IMR-90 (cell line): ENCODE data around the gene DGKQ. TPM values are rescaled to one million over a fixed set of nuclear protein-coding genes. Genes with fewer than 3 reads are reported as not detected.
A peak's percentile ranks its signal among the peaks of the same experiment; 100 is the strongest.

Source experiments
- ATAC-seq: fragments of 200-7000 bp; cut with Tn5 transposase; 2 replicates; pipeline ENCODE4 v1.9.1; 2020; ENCODE audit warnings: low read depth, mild to moderate bottlenecking, moderate library complexity
- BruUV-seq: library from RNA; stranded (reverse); fragments of 400-500 nt; replicated peaks from 2 replicates; lab custom pipeline; 2021; lab: Mats Ljungman, UMichigan
- CTCF ChIA-PET: fragments of 300-600 bp; formaldehyde crosslinking; extraction: SDS; loops from one replicate; lab custom pipeline; 2021; ENCODE audit warnings: antibody characterized with exemption; lab: Yijun Ruan, JAX
- POLR2A ChIA-PET: fragments of 300-600 bp; sonication (Branson Sonifier 250); formaldehyde crosslinking; loops from one replicate; lab custom pipeline; 2022; ENCODE audit warnings: antibody characterized with exemption; ENCODE audit not compliant: unreplicated experiment; lab: Charles Lee
- DNase-seq: peaks from one replicate; pipeline ENCODE4 v3.0.0; 2013
- H2AFZ ChIP-seq: replicated peaks from 2 replicates; pipeline ENCODE3; 2013; ENCODE audit warnings: low read length, mild to moderate bottlenecking; ENCODE audit not compliant: poor library complexity
- H2AK5ac ChIP-seq: 2 replicates; pipeline ENCODE4 v1.6.1; 2013; ENCODE audit warnings: low read depth, low read length, inconsistent platforms
- H2AK9ac ChIP-seq: replicated peaks from 2 replicates; pipeline ENCODE3; 2013; ENCODE audit warnings: mild to moderate bottlenecking, low read depth, low read length, moderate library complexity; ENCODE audit not compliant: poor library complexity
- H2BK120ac ChIP-seq: 2 replicates; pipeline ENCODE4 v1.6.1; 2013; ENCODE audit warnings: low read depth, low read length, inconsistent platforms
- H2BK15ac ChIP-seq: 3 replicates; pipeline ENCODE4 v1.6.1; 2013; ENCODE audit warnings: low read depth, low read length, inconsistent platforms
- H2BK20ac ChIP-seq: 2 replicates; pipeline ENCODE4 v1.6.1; 2013; ENCODE audit warnings: low read depth, mild to moderate bottlenecking, inconsistent platforms, low read length, moderate library complexity
- H2BK5ac ChIP-seq: 2 replicates; pipeline ENCODE4 v1.6.1; 2013; ENCODE audit warnings: mild to moderate bottlenecking, low read depth, low read length, inconsistent platforms; ENCODE audit not compliant: poor library complexity, severe bottlenecking
- H3K14ac ChIP-seq: replicated peaks from 2 replicates; pipeline ENCODE4 v1.6.1; 2013; ENCODE audit warnings: low read depth, low read length, inconsistent platforms
- H3K18ac ChIP-seq: 2 replicates; pipeline ENCODE4 v1.6.1; 2013; ENCODE audit warnings: low read depth, low read length, control low read depth
- H3K23ac ChIP-seq: 2 replicates; pipeline ENCODE4 v1.6.1; 2013; ENCODE audit warnings: low read depth, low read length, inconsistent platforms
- H3K27ac ChIP-seq: 2 replicates; pipeline ENCODE4 v1.5.1; 2013; ENCODE audit warnings: mild to moderate bottlenecking, control low read depth, low read length; ENCODE audit not compliant: insufficient read depth
- H3K27me3 ChIP-seq: 2 replicates; pipeline ENCODE4 v1.6.1; 2013; ENCODE audit warnings: low read length; ENCODE audit not compliant: control insufficient read depth, insufficient read depth
- H3K36me3 ChIP-seq: 2 replicates; pipeline ENCODE4 v1.6.1; 2013; ENCODE audit warnings: low read length, mixed read lengths; ENCODE audit not compliant: control insufficient read depth, insufficient read depth
- H3K4ac ChIP-seq: 2 replicates; pipeline ENCODE4 v1.6.1; 2013; ENCODE audit warnings: low read depth, low read length, inconsistent platforms
- H3K4me1 ChIP-seq: 2 replicates; pipeline ENCODE4 v1.6.1; 2013; ENCODE audit warnings: low read length, mixed read lengths; ENCODE audit not compliant: control insufficient read depth, insufficient read depth
- H3K4me2 ChIP-seq: 2 replicates; pipeline ENCODE4 v1.6.1; 2013; ENCODE audit warnings: low read depth, mild to moderate bottlenecking, control low read depth, low read length, moderate library complexity
- H3K4me3 ChIP-seq: 2 replicates; pipeline ENCODE4 v1.5.1; 2013; ENCODE audit warnings: low read depth, mild to moderate bottlenecking, control low read depth, low read length, moderate library complexity; ENCODE audit not compliant: insufficient read depth
- H3K56ac ChIP-seq: 2 replicates; pipeline ENCODE4 v1.6.1; 2013; ENCODE audit warnings: low read length, inconsistent platforms; ENCODE audit not compliant: insufficient read depth; ENCODE audit errors: extremely low read depth
- H3K79me1 ChIP-seq, 2 experiments: 2 replicates each; pipeline ENCODE4 v1.6.1; 2013; ENCODE audit warnings: low read length in 2 of 2, inconsistent platforms in 1 of 2, low read depth in 1 of 2
- H3K9ac ChIP-seq: 2 replicates; pipeline ENCODE4 v1.6.1; 2013; ENCODE audit warnings: low read depth, low read length, control low read depth
- H3K9me1 ChIP-seq: 2 replicates; pipeline ENCODE4 v1.6.1; 2013; ENCODE audit warnings: low read length, inconsistent platforms; ENCODE audit not compliant: insufficient read depth
- H3K9me3 ChIP-seq: 2 replicates; pipeline ENCODE4 v1.6.1; 2013; ENCODE audit warnings: low read length; ENCODE audit not compliant: control insufficient read depth, insufficient read depth
- H4K20me1 ChIP-seq: 2 replicates; pipeline ENCODE4 v1.6.1; 2013; ENCODE audit warnings: low read length, inconsistent platforms; ENCODE audit not compliant: insufficient read depth
- H4K5ac ChIP-seq: 2 replicates; pipeline ENCODE4 v1.6.1; 2013; ENCODE audit warnings: mild to moderate bottlenecking, low read depth, low read length, control low read depth
- H4K8ac ChIP-seq, 2 experiments: 2 replicates each; pipeline ENCODE4 v1.6.1; 2013; ENCODE audit warnings: low read depth in 2 of 2, low read length in 2 of 2, control low read depth in 1 of 2, inconsistent platforms in 1 of 2
- H4K91ac ChIP-seq: 2 replicates; pipeline ENCODE4 v1.6.1; 2013; ENCODE audit warnings: low read depth, low read length, inconsistent platforms; ENCODE audit not compliant: insufficient read depth
- BHLHE40 ChIP-seq: fragments of 150-350 bp; IDR thresholded peaks from 2 replicates; pipeline ENCODE4 v1.6.1; 2016; ENCODE audit warnings: mild to moderate bottlenecking, low read depth, low read length
- CEBPB ChIP-seq: IDR thresholded peaks from 2 replicates; pipeline ENCODE4 v1.6.1; 2012; ENCODE audit warnings: low read depth, low read length, improper control_type of control experiment
- CHD1 ChIP-seq: IDR thresholded peaks from 2 replicates; pipeline ENCODE4 v1.6.1; 2012; ENCODE audit warnings: low read depth, low read length, improper control_type of control experiment
- FOS ChIP-seq: fragments of 150-350 bp; IDR thresholded peaks from 2 replicates; pipeline ENCODE4 v1.6.1; 2016; ENCODE audit warnings: low read depth, low read length
- MAFK ChIP-seq: IDR thresholded peaks from 2 replicates; pipeline ENCODE4 v1.6.1; 2012; ENCODE audit warnings: low read depth, low read length, improper control_type of control experiment
- MAZ ChIP-seq: IDR thresholded peaks from 2 replicates; pipeline ENCODE4 v1.6.1; 2012; ENCODE audit warnings: low read depth, mild to moderate bottlenecking, low read length, improper control_type of control experiment, moderate library complexity, borderline replicate concordance
- MXI1 ChIP-seq: IDR thresholded peaks from 2 replicates; pipeline ENCODE4 v1.6.1; 2012; ENCODE audit warnings: low read depth, mild to moderate bottlenecking, low read length, moderate library complexity, borderline replicate concordance
- RAD21 ChIP-seq: IDR thresholded peaks from 2 replicates; pipeline ENCODE4 v1.6.1; 2012; ENCODE audit warnings: low read length, improper control_type of control experiment
- RCOR1 ChIP-seq: IDR thresholded peaks from 2 replicates; pipeline ENCODE4 v1.6.1; 2012; ENCODE audit warnings: mild to moderate bottlenecking, low read length, improper control_type of control experiment; ENCODE audit not compliant: insufficient replicate concordance
- RFX5 ChIP-seq: IDR thresholded peaks from 2 replicates; pipeline ENCODE4 v1.8.0; 2012; ENCODE audit warnings: low read depth, mild to moderate bottlenecking, low read length, moderate library complexity
- SMC3 ChIP-seq: fragments of 150-350 bp; IDR thresholded peaks from 2 replicates; pipeline ENCODE4 v1.6.1; 2016; ENCODE audit warnings: low read depth, mild to moderate bottlenecking, antibody characterized with exemption, low read length, moderate library complexity
- WGBS, 2 experiments: methylation state at CpG; one replicate each; pipeline versions ENCODE4 v1.1.5 to v1.1.7; 2013; ENCODE audit warnings: missing lambda C conversion rate in 2 of 2; ENCODE audit not compliant: insufficient read length in 1 of 2; ENCODE audit errors: extremely low coverage in 2 of 2; 5-methylcytosine and 5-hydroxymethylcytosine counted together
- dilution Hi-C: fragments of 300-500 bp; cut with HindIII; formaldehyde crosslinking; loops from one replicate; pipeline ENCODE4 v1.14.3; 2018; ENCODE audit warnings: low sequenced_read_pairs; ENCODE audit not compliant: unreplicated experiment
- in situ Hi-C: fragments of 300-500 bp; cut with MboI; formaldehyde crosslinking; loops from 3 replicates; pipeline ENCODE4 v1.14.3; 2019; ENCODE audit warnings: low sequenced_read_pairs, inconsistent platforms, mixed read lengths
- intact Hi-C: fragments of 100-400 bp; cut with micrococcal nuclease; formaldehyde crosslinking; loops from 2 replicates; pipeline ENCODE4 v1.10.0; 2022
- polyA plus RNA-seq, 3 experiments: library from polyadenylated mRNA; depleted of rRNA; stranded (reverse); fragments of >200 nt; gene quantifications; 2 replicates each; pipeline ENCODE4 v1.2.3, GENCODE V29; 2012; ENCODE audit warnings: low replicate concordance in 1 of 3
- total RNA-seq: library from RNA; depleted of rRNA; stranded (reverse); fragments of >200 nt; gene quantifications from 2 replicates; pipeline ENCODE4 v1.2.3, GENCODE V29; 2012
- TF ChIP-seq, protein P1 (sequence below): conservative IDR thresholded peaks from 2 replicates; pipeline ENCODE4 v1.5.1; 2012; ENCODE audit warnings: mild to moderate bottlenecking, low read depth, low read length, improper control_type of control experiment
- TF ChIP-seq, protein P2 (sequence below): fragments of 150-350 bp; IDR thresholded peaks from 2 replicates; pipeline ENCODE4 v1.6.1; 2017; ENCODE audit warnings: mild to moderate bottlenecking, antibody characterized with exemption, low read length, low read depth
- TF ChIP-seq, protein P3 (sequence below): fragments of 150-350 bp; IDR thresholded peaks from 2 replicates; pipeline ENCODE4 v1.6.1; 2016; ENCODE audit warnings: low read depth, mild to moderate bottlenecking, low read length, moderate library complexity, borderline replicate concordance

Gene DGKQ
- total and polyA plus RNA-seq, 2 of the 4 experiments (the other 2 are of a cell fraction), result 4.3 to 15.6 TPM

DNA sequence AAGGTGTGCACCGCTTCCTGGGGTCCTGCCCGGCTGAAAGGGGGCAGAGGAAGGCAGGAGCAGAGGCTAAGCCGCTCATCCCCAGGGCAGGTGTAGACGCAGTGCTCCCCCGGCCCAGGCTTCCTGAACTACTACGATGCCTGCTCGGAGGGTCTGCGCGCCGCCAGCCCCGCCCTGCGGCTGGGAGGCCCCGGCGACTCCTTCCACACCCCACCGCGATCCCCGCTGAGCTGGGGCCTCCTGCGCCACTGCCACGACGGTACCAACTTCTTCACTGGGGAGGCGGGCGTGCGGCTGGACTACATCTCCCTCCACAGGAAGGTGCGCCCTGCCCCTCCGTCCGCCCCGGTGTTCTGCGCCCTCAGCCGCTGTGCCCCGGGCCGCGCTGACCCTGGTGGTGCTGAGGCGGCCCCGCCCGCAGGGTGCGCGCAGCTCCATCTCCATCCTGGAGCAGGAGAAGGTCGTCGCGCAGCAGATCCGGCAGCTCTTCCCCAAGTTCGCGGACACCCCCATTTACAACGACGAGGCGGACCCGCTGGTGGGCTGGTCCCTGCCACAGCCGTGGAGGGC lies 28.3 kb upstream of the DGKQ start:
- ChIA-PET POLR2A (no interaction called here), CTCF (no interaction called here)
- Histone ChIP-seq H4K8ac (no peak overlapping the region), H3K4ac (no peak overlapping the region), H4K91ac (no peak overlapping the region), H3K9me3 (peaks cover under 1% of the 10 kb centered on the region), H3K4me1 (peaks cover 4% of the 10 kb centered on the region; the same call in 1 of the 2 replicates), H2BK15ac (no peak overlapping the region), H3K4me3 (no peak overlapping the region), H3K14ac (no peak overlapping the region), H3K27ac (no peak overlapping the region), H3K4me2 (no peak overlapping the region), H3K9me1 (no peaks in the 10 kb centered on the region), H2BK20ac (no peak overlapping the region), H3K56ac (no peak overlapping the region), H2AK5ac (no peak overlapping the region), H3K23ac (no peak overlapping the region), H2AFZ (peak overlapping the region; percentile 0), H3K36me3 (no peaks in the 10 kb centered on the region), H3K9ac (no peak overlapping the region), H2AK9ac (no peak overlapping the region), H4K20me1 (peaks cover 9% of the 10 kb centered on the region), H2BK120ac (no peak overlapping the region), H3K27me3 (peaks cover 67% of the 10 kb centered on the region), H3K79me1 (no peaks in the 10 kb centered on the region), H2BK5ac (no peak overlapping the region), H3K18ac (no peak overlapping the region), H4K5ac (no peak overlapping the region)
- BruUV-seq, result no TSS peak
- intact Hi-C loops, result no loop called here
- DNase-seq (no peak), ATAC-seq (no peak)
- dilution Hi-C loops, result no loop called here
- TF ChIP-seq RCOR1 (no peak), MXI1 (no peak), RFX5 (no peak), MAZ (no peak), SMC3 (no peak), CHD1 (no peak), RAD21 (no peak), BHLHE40 (no peak), CEBPB (no peak), FOS (no peak), MAFK (no peak)
- TF ChIP-seq, protein P1, sequence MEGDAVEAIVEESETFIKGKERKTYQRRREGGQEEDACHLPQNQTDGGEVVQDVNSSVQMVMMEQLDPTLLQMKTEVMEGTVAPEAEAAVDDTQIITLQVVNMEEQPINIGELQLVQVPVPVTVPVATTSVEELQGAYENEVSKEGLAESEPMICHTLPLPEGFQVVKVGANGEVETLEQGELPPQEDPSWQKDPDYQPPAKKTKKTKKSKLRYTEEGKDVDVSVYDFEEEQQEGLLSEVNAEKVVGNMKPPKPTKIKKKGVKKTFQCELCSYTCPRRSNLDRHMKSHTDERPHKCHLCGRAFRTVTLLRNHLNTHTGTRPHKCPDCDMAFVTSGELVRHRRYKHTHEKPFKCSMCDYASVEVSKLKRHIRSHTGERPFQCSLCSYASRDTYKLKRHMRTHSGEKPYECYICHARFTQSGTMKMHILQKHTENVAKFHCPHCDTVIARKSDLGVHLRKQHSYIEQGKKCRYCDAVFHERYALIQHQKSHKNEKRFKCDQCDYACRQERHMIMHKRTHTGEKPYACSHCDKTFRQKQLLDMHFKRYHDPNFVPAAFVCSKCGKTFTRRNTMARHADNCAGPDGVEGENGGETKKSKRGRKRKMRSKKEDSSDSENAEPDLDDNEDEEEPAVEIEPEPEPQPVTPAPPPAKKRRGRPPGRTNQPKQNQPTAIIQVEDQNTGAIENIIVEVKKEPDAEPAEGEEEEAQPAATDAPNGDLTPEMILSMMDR, result no peak
- TF ChIP-seq, protein P2, sequence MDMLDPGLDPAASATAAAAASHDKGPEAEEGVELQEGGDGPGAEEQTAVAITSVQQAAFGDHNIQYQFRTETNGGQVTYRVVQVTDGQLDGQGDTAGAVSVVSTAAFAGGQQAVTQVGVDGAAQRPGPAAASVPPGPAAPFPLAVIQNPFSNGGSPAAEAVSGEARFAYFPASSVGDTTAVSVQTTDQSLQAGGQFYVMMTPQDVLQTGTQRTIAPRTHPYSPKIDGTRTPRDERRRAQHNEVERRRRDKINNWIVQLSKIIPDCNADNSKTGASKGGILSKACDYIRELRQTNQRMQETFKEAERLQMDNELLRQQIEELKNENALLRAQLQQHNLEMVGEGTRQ, result no peak
- TF ChIP-seq, protein P3, sequence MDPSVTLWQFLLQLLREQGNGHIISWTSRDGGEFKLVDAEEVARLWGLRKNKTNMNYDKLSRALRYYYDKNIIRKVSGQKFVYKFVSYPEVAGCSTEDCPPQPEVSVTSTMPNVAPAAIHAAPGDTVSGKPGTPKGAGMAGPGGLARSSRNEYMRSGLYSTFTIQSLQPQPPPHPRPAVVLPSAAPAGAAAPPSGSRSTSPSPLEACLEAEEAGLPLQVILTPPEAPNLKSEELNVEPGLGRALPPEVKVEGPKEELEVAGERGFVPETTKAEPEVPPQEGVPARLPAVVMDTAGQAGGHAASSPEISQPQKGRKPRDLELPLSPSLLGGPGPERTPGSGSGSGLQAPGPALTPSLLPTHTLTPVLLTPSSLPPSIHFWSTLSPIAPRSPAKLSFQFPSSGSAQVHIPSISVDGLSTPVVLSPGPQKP, result no peak
- in situ Hi-C loops, result no loop called here
- 27% methylated on average over 19 of the region's 48 CpGs; no CpG with 5 or more reads in 1 of the 2 experiments for WGBS, 2 experiments
